Tibial nerve (tissue), 4 donors: Measurements from ENCODE around the gene VCAN. TPM values are rescaled to one million over a fixed set of nuclear protein-coding genes. Genes with fewer than 3 reads are reported as not detected.

ENCODE experiments used
- DNase-seq, 2 donors: peaks; one replicate each; pipeline ENCODE4 v3.0.0-alpha.2; 2019; ENCODE audit warnings: low spot score in 2 of 2
- H3K27ac ChIP-seq, 4 donors: fragments of 200-600 bp; sonication (generic) in 3 of 4; one replicate each; pipeline ENCODE4 v1.5.1; 2017 to 2019; ENCODE audit warnings: mild to moderate bottlenecking in 1 of 4
- H3K27me3 ChIP-seq, 2 donors: fragments of 200-600 bp; sonication (generic) in 1 of 2; one replicate each; pipeline versions ENCODE4 v1.5.1 to v1.6.0; 2017 to 2019
- H3K36me3 ChIP-seq, 3 donors: fragments of 200-600 bp; sonication (generic); one replicate each; pipeline ENCODE4 v1.5.1; 2018 to 2019
- H3K4me1 ChIP-seq, 4 donors: fragments of 200-600 bp; sonication (generic) in 3 of 4; one replicate each; pipeline ENCODE4 v1.5.1; 2017 to 2019
- H3K4me3 ChIP-seq, 4 donors: fragments of 200-600 bp; sonication (generic) in 3 of 4; one replicate each; pipeline ENCODE4 v1.5.1; 2017 to 2019; ENCODE audit warnings: mild to moderate bottlenecking in 1 of 4, moderate library complexity in 1 of 4
- H3K9me3 ChIP-seq, 4 donors: fragments of 200-600 bp; sonication (generic) in 3 of 4; one replicate each; pipeline ENCODE4 v1.5.1; 2017 to 2019
- CTCF ChIP-seq, 5 experiments: fragments of 200-600 bp in 3 of 5; fragments of 450-650 bp in 2 of 5; sonication (generic) in 3 of 5; IDR thresholded peaks; one replicate each; pipeline ENCODE4 v1.5.1; 2016 to 2019; ENCODE audit warnings: antibody characterized with exemption in 5 of 5, mild to moderate bottlenecking in 3 of 5, moderate library complexity in 2 of 5
- EP300 ChIP-seq, 2 donors: sonication (generic); formaldehyde crosslinking; IDR thresholded peaks; one replicate each; pipeline ENCODE4 v1.6.1; 2017; ENCODE audit warnings: antibody characterized with exemption in 2 of 2, mild to moderate bottlenecking in 1 of 2
- POLR2A ChIP-seq, 2 donors: fragments of 450-650 bp; IDR thresholded peaks; one replicate each; pipeline ENCODE4 v1.6.1; 2017; ENCODE audit warnings: antibody characterized with exemption in 2 of 2, mild to moderate bottlenecking in 2 of 2, moderate library complexity in 2 of 2
- WGBS, 2 donors: methylation state at CpG; one replicate each; pipeline ENCODE4 v1.1.5; 2018; 5-methylcytosine and 5-hydroxymethylcytosine counted together
- total RNA-seq, 4 donors: library from RNA; depleted of rRNA; stranded (reverse); fragments of >200 nt; gene quantifications; one replicate each; pipeline ENCODE4 v1.1.0, GENCODE V29; 2016

VCAN gene
- total RNA-seq, 4 donors from 2014 or later: 45.7 to 145 (median 65.4) TPM

DNA sequence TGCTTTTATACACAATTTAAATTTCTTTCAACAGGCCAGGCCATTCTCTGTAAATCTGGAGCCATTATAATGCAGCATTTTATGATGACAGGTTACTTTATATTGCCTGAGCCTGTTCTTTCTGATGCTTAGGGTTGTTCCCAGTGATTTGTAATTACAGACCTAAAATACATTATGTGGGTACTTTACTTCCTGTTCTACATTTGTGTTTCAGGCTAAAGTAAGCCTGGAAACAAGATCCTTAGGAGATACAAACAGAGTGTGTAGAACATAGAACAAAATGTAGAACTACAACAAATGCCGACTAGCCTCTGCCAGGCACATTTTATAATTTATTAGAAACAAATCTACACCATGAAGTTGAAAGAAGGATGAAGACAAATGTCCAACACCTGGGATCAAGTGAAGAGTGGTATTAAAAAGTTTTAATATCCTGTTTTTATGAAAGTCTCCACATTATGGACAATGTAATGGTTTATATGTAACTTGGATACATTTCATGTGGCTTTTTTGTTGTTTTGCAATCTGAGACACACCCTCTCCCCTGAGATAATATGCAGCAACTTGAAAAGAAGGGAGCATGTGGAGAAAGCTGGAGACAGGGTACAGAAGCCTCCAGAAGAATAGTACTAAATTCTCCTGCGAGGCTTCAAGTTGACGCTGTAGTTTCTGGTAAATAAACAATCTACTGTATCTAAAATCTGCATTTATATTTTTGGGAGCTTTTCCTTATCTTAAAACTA, 46.9 kb downstream of the VCAN start:
- Histone ChIP-seq H3K4me1 (peaks cover 0 to 7% (median 0%) of the 10 kb centered on the region in 4 donors), H3K36me3 (peaks cover 0 to 11% (median 0%) of the 10 kb centered on the region in 3 donors), H3K9me3 (no peaks in the 10 kb centered on the region), H3K27ac (no peak overlapping the region), H3K27me3 (no peaks in the 10 kb centered on the region), H3K4me3 (no peak overlapping the region)
- no peak for DNase-seq
- TF ChIP-seq POLR2A (IDR thresholded peaks at IDR 0.05): no peak
- TF ChIP-seq EP300 (IDR thresholded peaks at IDR 0.05): no peak
- no peak for TF ChIP-seq CTCF (IDR thresholded peaks at IDR 0.05)
- 63 to 77% methylated on average over 3 of the region's 3 CpGs for WGBS, 2 donors

- Histone ChIP-seq H3K27me3 (no peaks in the 10 kb centered on the region), H3K27ac (no peak overlapping the region), H3K4me3 (no peak overlapping the region), H3K4me1 (peaks cover 0 to 5% (median 0%) of the 10 kb centered on the region in 4 donors), H3K36me3 (peaks cover 0 to 11% (median 0%) of the 10 kb centered on the region in 3 donors), H3K9me3 (no peaks in the 10 kb centered on the region)
- TF ChIP-seq POLR2A (IDR thresholded peaks at IDR 0.05): no peak
- TF ChIP-seq EP300 (IDR thresholded peaks at IDR 0.05): no peak
- TF ChIP-seq CTCF (IDR thresholded peaks at IDR 0.05): no peak
- 79 to 93% methylated on average over 2 of the region's 2 CpGs for WGBS, 2 donors
- DNase-seq: no peak
These were observed 50.9 kb downstream of the VCAN start for GRCh38 chr5:83522446-83522845.

GRCh38 chr5:83523929-83524328, 52.4 kb downstream of the VCAN start:
- Histone ChIP-seq H3K36me3 (peaks cover 0 to 11% (median 0%) of the 10 kb centered on the region in 3 donors), H3K4me3 (no peak overlapping the region), H3K27me3 (no peaks in the 10 kb centered on the region), H3K4me1 (no peaks in the 10 kb centered on the region), H3K27ac (no peak overlapping the region), H3K9me3 (no peaks in the 10 kb centered on the region)
- DNase-seq: no peak
- TF ChIP-seq EP300 (IDR thresholded peaks at IDR 0.05) (no peak), CTCF (IDR thresholded peaks at IDR 0.05) (no peak), POLR2A (IDR thresholded peaks at IDR 0.05) (no peak)
- 90 to 92% methylated on average over 1 of the region's 1 CpG for WGBS, 2 donors

GRCh38 chr5:83524345-83524744, 52.8 kb downstream of the VCAN start:
- 92 to 99% methylated on average over 2 of the region's 2 CpGs for WGBS, 2 donors
- Histone ChIP-seq H3K27me3 (no peaks in the 10 kb centered on the region), H3K4me1 (no peaks in the 10 kb centered on the region), H3K36me3 (peaks cover 0 to 8% (median 0%) of the 10 kb centered on the region in 3 donors), H3K9me3 (no peaks in the 10 kb centered on the region), H3K27ac (no peak overlapping the region), H3K4me3 (no peak overlapping the region)
- no peak for DNase-seq
- no peak for TF ChIP-seq POLR2A (IDR thresholded peaks at IDR 0.05)
- no peak for TF ChIP-seq EP300 (IDR thresholded peaks at IDR 0.05)
- no peak for TF ChIP-seq CTCF (IDR thresholded peaks at IDR 0.05)

- no peaks in the 10 kb centered on the region for H3K4me1 ChIP-seq
- H3K27ac ChIP-seq: no peak overlapping the region
- no peaks in the 10 kb centered on the region for H3K9me3 ChIP-seq
- H3K27me3 ChIP-seq: no peaks in the 10 kb centered on the region
- 81% methylated on average over 2 of the region's 2 CpGs for WGBS, 2 donors
- no peak overlapping the region for H3K4me3 ChIP-seq
- peaks cover 0 to 1% (median 0%) of the 10 kb centered on the region in 3 donors for H3K36me3 ChIP-seq
- DNase-seq: no peak
- TF ChIP-seq CTCF (IDR thresholded peaks at IDR 0.05) (no peak), POLR2A (IDR thresholded peaks at IDR 0.05) (no peak), EP300 (IDR thresholded peaks at IDR 0.05) (no peak)
These were observed 53.4 kb downstream of the VCAN start for GRCh38 chr5:83524991-83525390.
